Measurements from ENCODE around the gene RIGI. TPM values are rescaled to one million over a fixed set of nuclear protein-coding genes. Genes with fewer than 3 reads are reported as not detected.
"Not testable (repeated sequence)": the region's sequence is repeated elsewhere in the genome, so short reads cannot be mapped to it uniquely, and the experiment has no call there.

Gene RIGI
- total RNA-seq, 2 donors from 2014 or later = 4.8 to 6.8 TPM

DNA sequence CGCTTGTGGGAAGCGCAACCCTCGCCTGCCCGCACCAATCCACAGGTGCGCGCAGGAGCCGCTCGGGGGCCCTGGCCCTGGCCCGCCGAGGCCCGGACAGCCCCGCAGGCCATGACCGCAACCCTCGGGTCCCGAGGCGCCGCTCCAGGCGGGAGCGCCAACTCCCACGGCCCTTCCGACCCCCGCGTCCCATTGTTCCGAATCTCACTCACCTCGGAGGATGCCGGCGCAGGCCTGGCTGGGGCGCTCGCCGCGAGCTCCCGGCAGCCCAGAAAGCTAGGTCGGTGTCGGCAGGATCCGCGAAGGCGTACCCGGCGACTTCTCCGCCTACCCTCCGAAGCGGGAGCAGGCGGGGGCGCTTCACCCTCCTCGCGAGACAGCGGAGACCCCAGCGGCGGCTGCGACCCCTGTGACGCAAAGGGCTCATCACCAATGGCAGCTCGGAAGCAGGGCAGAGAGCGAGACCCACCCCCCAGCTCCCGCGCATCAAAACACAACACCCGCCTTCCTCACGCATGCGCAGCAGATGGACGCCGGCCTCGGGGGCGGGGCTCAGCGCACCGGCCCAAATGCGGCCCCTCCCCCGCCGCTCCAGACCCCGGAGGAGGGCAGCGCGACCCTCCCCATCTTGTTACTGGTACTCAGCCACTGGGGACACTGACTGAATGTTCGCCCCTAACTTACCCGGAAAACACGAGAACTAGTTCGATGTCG is 24.7 kb upstream of the RIGI start:
- H3K9me3 Mint-ChIP-seq = no peaks in the 10 kb centered on the region
- H3K4me1 Mint-ChIP-seq = peaks cover 14% of the 10 kb centered on the region
- H3K4me3 Mint-ChIP-seq = peak overlapping the region; percentile 99
- H3K27ac Mint-ChIP-seq = peak overlapping the region; percentile 99
- no peaks in the 10 kb centered on the region for H3K27me3 Mint-ChIP-seq
- ATAC-seq (replicated peaks) = peak; percentile 66
- peaks cover 70% of the 10 kb centered on the region for H3K36me3 Mint-ChIP-seq (ENCODE audit: low read depth)

DNA sequence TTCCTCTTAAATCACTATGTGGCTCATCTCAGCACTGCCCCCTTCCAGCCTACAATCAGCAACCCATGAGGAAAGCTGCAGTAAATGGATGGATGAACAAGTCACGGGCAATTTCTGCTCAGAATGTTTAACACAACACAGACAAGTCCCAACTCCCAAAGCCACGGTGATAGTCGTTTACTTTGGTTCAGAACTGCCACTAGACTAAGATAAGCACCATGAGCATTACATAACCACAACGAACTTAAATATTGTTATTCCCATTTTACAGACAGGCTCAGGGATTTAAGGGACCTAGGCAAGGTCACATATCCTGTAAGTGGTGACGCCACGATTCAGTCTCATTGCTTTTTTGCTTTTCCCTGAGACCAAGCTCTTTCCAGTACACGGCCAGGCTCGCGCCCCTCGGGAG is 24.2 kb upstream of the RIGI start:
- Mint-ChIP-seq H3K4me1 (peaks cover 15% of the 10 kb centered on the region), H3K27me3 (no peaks in the 10 kb centered on the region), H3K9me3 (no peaks in the 10 kb centered on the region), H3K27ac (peak overlapping the region; percentile 52), H3K36me3 (ENCODE audit: low read depth) (peaks cover 69% of the 10 kb centered on the region), H3K4me3 (peak overlapping the region; percentile 99)
- ATAC-seq (replicated peaks) = no peak

DNA sequence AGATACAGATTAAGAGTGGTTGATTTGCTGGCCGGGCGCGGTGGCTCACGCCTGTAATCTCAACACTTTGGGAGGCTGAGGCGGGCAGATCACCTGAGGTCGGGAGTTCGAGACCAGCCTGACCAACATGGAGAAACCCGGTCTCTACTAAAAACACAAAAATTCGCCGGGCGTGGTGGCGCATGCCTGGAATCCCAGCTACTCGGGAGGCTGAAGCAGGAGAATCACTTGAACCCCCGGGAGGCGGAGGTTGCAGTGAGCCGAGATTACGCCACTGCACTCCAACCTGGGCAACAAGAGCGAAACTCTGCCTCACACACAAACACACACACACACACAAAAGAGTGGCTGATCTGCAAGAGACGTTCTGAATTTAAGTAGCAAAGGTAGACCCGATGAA is 22.2 kb upstream of the RIGI start:
- H3K27ac Mint-ChIP-seq; H3K4me3 Mint-ChIP-seq; H3K9me3 Mint-ChIP-seq; ATAC-seq (replicated peaks); H3K27me3 Mint-ChIP-seq: not testable (repeated sequence)
- Mint-ChIP-seq H3K36me3 (ENCODE audit: low read depth) (peaks cover 80% of the 10 kb centered on the region), H3K4me1 (peaks cover 15% of the 10 kb centered on the region)

DNA sequence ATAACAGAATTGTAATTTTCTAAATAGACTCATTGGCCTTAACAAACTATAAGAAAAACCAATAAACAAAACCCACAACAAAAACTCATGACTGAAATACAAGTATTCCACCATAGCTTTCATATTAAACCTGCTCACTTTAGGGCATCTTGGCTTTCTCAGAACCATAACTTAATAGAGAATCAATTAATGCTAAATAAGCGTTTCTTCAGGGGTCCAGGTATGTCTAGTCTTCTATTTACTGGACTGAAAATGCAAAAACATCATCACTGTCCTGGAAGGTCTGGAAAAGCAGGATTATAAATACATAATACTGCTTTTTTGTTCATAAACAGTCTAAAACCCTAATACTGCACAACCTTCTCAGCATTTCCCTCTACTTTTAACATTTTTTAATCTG is 19.9 kb upstream of the RIGI start:
- Mint-ChIP-seq H3K27ac (no peak overlapping the region), H3K9me3 (no peaks in the 10 kb centered on the region), H3K27me3 (no peaks in the 10 kb centered on the region), H3K4me1 (peaks cover 21% of the 10 kb centered on the region), H3K4me3 (no peak overlapping the region), H3K36me3 (ENCODE audit: low read depth) (peaks cover 80% of the 10 kb centered on the region)
- no peak for ATAC-seq (replicated peaks)

DNA sequence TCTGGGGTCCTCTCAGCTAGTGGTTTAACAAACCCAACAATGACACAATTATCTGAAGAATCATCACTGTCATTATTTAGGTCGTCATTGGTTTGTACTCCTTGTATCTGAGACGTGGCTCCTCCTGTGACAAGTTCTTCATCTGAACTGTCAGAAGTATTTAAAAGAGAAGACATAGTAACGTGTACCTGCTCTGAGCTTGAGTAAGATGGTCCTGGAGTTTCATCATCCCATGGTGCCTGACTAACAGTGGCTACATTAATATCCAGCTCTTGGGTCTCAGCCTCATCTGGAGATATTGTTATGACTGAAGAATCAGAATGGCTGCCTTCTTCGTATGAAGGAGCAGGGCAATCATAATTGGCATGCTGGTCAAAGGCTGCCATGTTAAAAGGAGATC is 17.1 kb upstream of the RIGI start:
- Mint-ChIP-seq H3K36me3 (ENCODE audit: low read depth) (peaks cover 63% of the 10 kb centered on the region), H3K4me1 (peaks cover 12% of the 10 kb centered on the region), H3K4me3 (no peak overlapping the region), H3K27me3 (no peaks in the 10 kb centered on the region), H3K9me3 (no peaks in the 10 kb centered on the region), H3K27ac (no peak overlapping the region)
- ATAC-seq (replicated peaks) = no peak

DNA sequence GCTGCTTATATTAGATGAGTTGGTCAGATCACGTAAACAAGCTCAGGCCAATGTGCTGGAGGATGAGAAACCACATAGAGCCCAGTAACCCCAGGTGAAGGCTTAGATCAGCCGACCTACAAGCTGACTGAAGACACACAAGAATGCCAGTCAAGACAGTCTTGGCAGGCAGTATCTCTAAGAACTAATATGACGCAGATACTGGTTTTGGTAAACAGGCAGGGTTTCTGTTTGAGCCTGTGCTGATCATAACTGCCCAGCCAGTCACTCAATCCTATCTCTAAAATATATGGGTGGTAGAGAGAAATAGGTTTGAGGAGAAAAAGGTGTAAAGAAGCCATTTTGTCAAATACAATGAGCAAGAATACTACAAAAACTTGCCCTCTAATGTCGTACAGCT is 7.8 kb upstream of the RIGI start:
- ATAC-seq (replicated peaks) = no peak
- H3K4me1 Mint-ChIP-seq = peaks cover 7% of the 10 kb centered on the region
- no peaks in the 10 kb centered on the region for H3K27me3 Mint-ChIP-seq
- H3K9me3 Mint-ChIP-seq = no peaks in the 10 kb centered on the region
- no peak overlapping the region for H3K4me3 Mint-ChIP-seq
- no peak overlapping the region for H3K27ac Mint-ChIP-seq
- H3K36me3 Mint-ChIP-seq (ENCODE audit: low read depth) = peaks cover 5% of the 10 kb centered on the region

DNA sequence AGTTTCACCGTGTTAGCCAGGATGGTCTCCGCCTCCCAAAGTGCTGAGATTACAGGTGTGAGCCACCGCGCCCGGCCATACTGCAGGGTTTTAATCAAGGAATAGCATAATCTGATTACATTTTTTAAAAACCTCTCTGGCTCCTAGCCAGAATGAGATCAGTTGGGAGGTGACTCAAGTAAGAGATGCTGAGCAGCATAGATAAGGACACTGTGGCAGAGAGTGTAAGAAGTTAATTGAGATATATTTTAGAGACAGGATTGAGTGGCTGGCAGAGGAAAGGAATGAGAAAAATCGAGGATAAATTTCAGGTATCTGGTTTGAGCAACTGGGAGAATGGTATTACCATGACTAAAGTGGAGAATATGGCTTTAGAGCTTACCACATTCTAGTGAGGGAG is 7.3 kb upstream of the RIGI start:
- Mint-ChIP-seq H3K27me3 (no peaks in the 10 kb centered on the region), H3K9me3 (no peaks in the 10 kb centered on the region), H3K4me3 (no peak overlapping the region), H3K36me3 (ENCODE audit: low read depth) (peaks cover 5% of the 10 kb centered on the region), H3K27ac (no peak overlapping the region), H3K4me1 (peaks cover 7% of the 10 kb centered on the region)
- ATAC-seq (replicated peaks) = no peak

DNA sequence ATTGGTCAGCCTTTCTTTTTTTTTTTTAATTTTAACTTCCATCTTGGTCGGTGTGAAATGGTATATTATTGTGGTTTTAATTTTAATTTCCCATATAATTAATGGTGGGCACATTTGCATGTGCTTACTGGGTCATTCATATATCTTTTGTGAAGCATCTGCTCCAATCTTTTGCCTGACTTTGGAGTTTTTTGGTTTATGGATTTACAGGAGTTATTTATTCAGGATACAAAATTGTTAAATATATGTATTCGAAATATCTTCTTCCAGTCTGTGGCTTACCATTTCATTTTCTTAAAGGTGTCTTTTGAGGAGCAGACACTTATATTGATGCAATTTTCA is 682 bp upstream of the RIGI start:
- Mint-ChIP-seq H3K9me3 (no peaks in the 10 kb centered on the region), H3K4me3 (peak overlapping the region; percentile 91), H3K27ac (peak overlapping the region; percentile 72), H3K27me3 (no peaks in the 10 kb centered on the region), H3K36me3 (ENCODE audit: low read depth) (no peaks in the 10 kb centered on the region), H3K4me1 (peaks cover 32% of the 10 kb centered on the region)
- no peak for ATAC-seq (replicated peaks)

DNA sequence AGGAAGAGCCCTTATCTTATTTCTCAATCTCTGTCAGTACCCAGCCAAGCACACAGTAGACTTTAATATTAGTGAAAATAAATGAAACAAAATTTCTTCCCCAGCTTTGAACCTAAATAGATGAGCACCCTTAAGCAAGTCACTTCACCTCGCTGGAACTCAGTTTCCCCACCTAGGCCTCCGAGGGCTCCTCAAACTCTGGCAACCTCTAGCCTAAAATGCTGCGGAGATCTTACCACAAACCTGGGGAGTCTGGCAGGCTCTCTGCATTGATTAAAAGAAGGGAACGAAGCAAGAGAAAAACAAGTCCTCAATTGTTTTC is 326 bp downstream of the RIGI start:
- Mint-ChIP-seq H3K4me1 (peaks cover 32% of the 10 kb centered on the region), H3K36me3 (ENCODE audit: low read depth) (no peaks in the 10 kb centered on the region), H3K27me3 (no peaks in the 10 kb centered on the region), H3K27ac (peak overlapping the region; percentile 72), H3K9me3 (no peaks in the 10 kb centered on the region), H3K4me3 (peak overlapping the region; percentile 91)
- ATAC-seq (replicated peaks) = peak; percentile 11

DNA sequence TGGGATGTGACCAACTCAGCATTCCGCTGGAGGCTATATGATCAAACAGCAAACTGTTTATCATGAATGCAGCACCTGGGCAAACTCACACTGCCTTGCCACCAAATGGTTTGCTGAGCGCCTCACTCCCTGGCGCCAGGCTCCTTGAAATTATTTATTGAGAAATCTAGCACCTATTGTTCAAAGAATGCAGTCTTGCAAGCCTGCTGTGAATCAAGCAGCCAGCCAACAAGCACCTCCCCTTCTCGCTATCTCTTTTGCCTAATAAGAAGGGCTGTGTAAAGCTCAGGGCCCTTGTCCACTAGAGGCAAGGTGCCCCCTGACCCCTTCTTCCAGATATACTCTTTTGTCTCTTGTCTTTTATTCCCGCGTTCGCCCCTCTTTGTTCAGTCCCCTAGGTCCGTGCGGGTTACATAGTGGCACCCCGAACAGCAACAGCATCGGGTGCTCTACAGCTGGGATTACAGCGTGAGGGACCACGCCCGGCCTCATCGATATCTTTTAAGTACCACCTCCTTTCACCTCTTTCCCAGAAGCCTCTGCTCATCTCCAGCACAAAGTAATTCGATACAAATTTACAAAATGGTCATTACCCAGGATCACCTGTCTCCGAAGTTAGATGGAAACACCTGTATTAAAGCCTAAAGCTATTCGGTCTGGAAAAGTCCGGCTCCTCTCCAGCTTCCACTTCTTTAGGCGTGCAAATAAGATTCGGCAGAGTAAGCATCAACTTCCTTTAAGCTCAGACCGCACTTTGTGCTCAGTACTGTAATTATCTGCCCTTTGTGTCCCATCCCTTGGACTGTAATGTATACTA is 896 bp downstream of the RIGI start:
- H3K4me3 Mint-ChIP-seq = peak overlapping the region; percentile 91
- no peaks in the 10 kb centered on the region for H3K36me3 Mint-ChIP-seq (ENCODE audit: low read depth)
- H3K27me3 Mint-ChIP-seq = no peaks in the 10 kb centered on the region
- peak overlapping the region; percentile 72 for H3K27ac Mint-ChIP-seq
- H3K4me1 Mint-ChIP-seq = peaks cover 32% of the 10 kb centered on the region
- peak; percentile 37 for ATAC-seq (replicated peaks)
- no peaks in the 10 kb centered on the region for H3K9me3 Mint-ChIP-seq

DNA sequence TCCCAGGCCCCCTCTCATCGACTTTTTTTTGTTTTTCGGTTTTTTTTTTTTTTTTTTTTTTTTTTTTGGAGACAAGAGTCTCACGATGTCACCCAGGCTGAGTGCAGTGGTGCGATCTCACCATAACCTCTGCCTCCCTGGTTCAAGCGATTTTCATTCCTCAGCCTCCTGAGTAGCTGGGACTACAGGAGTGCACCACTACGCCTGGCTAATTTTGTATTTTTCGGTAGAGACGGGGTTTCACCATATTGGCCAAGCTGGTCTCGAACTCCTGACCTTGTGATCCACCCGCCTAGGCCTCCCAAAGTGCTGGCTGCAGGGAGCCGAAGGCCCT is 1.5 kb downstream of the RIGI start:
- H3K27me3 Mint-ChIP-seq; H3K9me3 Mint-ChIP-seq; ATAC-seq (replicated peaks); H3K27ac Mint-ChIP-seq; H3K36me3 Mint-ChIP-seq (ENCODE audit: low read depth): not testable (repeated sequence)
- Mint-ChIP-seq H3K4me3 (peak overlapping the region; percentile 91), H3K4me1 (peaks cover 32% of the 10 kb centered on the region)

DNA sequence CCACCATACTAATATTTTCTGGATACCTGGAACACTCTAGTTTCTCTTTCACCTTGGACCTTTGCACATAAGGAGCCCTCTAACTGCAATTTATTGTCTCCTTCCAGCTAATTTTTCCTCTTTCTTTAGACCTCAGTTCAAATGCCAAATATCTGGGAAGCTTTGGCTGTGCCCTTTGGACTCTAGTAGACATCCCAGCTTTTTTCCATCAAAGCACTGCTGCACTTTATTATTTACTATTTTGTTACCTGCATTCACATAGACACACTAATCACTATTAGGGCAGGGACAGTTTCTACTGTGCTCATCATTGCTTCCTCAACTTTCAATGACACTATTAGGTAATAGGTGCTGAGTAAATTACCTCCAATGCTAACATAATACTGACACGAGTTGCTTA is 2.1 kb downstream of the RIGI start:
- peak overlapping the region; percentile 91 for H3K4me3 Mint-ChIP-seq
- no peaks in the 10 kb centered on the region for H3K27me3 Mint-ChIP-seq
- peaks cover 32% of the 10 kb centered on the region for H3K4me1 Mint-ChIP-seq
- ATAC-seq (replicated peaks) = no peak
- H3K36me3 Mint-ChIP-seq (ENCODE audit: low read depth) = no peaks in the 10 kb centered on the region
- no peaks in the 10 kb centered on the region for H3K9me3 Mint-ChIP-seq
- peak overlapping the region; percentile 3 for H3K27ac Mint-ChIP-seq

DNA sequence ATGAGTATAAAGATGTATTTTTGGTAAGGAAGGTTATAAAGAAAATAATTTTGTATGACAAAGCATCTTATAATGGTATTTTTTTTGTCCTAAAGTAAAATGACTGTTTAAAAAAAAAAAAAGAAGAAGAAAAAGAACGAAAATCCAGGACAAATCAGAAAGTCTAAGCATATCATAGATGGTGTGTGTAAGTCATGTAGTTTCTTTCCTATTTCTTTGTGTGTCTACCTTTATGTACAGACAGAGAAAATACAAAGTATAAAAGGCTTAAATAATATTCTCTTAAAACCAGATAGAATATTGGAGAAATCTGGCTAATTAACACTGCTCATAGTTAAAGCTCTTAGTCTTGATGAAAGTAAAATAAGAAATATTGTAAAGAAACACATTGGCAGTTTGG is 7.7 kb downstream of the RIGI start:
- Mint-ChIP-seq H3K27ac (no peak overlapping the region), H3K36me3 (ENCODE audit: low read depth) (peaks cover 27% of the 10 kb centered on the region), H3K27me3 (no peaks in the 10 kb centered on the region)

DNA sequence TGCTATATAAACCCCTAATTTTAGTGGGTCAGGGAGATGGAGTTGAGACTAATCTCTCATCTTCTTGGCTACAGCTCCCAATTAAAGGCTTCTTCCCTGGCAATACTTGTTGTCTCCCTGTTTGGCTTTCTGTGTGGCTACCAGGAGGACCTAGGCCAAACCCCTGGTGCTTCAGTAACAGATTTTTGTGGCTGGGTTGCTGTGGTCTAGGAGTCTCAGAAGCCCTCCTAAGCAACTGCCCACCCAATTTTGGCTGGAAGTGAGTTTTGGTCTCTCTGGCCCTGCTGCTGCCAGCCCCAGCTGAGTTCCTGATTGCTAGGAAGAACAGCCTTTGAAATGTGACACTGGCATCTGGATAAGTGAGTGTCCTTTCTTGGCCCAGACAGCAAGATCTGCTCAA is 9.8 kb downstream of the RIGI start:
- Mint-ChIP-seq H3K27me3 (no peaks in the 10 kb centered on the region), H3K4me1 (peaks cover 19% of the 10 kb centered on the region), H3K27ac (peak overlapping the region; percentile 65), H3K4me3 (no peak overlapping the region), H3K36me3 (ENCODE audit: low read depth) (peaks cover 27% of the 10 kb centered on the region), H3K9me3 (no peaks in the 10 kb centered on the region)
- ATAC-seq (replicated peaks) = no peak

More for the DNA sequence above, 7.7 kb downstream of the RIGI start:
- no peak for ATAC-seq (replicated peaks)
- Mint-ChIP-seq H3K9me3 (no peaks in the 10 kb centered on the region), H3K4me3 (no peak overlapping the region), H3K4me1 (peaks cover 17% of the 10 kb centered on the region)

DNA sequence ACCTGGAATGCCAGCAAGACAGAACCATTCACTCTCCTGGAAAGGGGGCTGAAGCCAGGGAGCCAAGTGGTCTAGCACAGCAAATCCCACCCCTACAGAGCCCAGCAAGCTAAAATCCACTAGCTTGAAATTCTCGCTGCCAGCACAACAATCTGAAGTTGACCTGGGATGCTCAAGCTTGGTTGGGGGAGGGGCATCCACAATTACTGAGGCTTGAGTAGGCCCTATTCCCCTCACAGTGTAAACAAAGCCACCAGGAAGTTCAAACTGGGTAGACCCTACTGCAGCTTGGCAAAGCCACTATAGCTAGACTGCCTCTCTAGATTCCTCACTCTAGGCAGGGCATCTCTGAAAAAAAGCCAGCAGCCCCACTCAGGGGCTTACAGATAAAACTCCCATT is 17.3 kb downstream of the RIGI start:
- no peak for ATAC-seq (replicated peaks)
- H3K36me3 Mint-ChIP-seq (ENCODE audit: low read depth) = peaks cover 6% of the 10 kb centered on the region
- H3K4me1 Mint-ChIP-seq = peaks cover 27% of the 10 kb centered on the region
- H3K27ac Mint-ChIP-seq = no peak overlapping the region
- H3K27me3 Mint-ChIP-seq = no peaks in the 10 kb centered on the region
- no peaks in the 10 kb centered on the region for H3K9me3 Mint-ChIP-seq
- H3K4me3 Mint-ChIP-seq = no peak overlapping the region
